HG03039 (cell line): ENCODE results near the gene NRIP1.
"Not testable (repeated sequence)": the region's sequence is repeated elsewhere in the genome, so short reads cannot be mapped to it uniquely, and the experiment has no call there.

Source experiments
- ATAC-seq: cut with Tn5 transposase; IDR thresholded peaks from one replicate; pipeline ENCODE4 v1.9.1; 2021; ENCODE audit warnings: mild to moderate bottlenecking, moderate library complexity; ENCODE audit not compliant: unreplicated experiment

The NRIP1 gene

DNA sequence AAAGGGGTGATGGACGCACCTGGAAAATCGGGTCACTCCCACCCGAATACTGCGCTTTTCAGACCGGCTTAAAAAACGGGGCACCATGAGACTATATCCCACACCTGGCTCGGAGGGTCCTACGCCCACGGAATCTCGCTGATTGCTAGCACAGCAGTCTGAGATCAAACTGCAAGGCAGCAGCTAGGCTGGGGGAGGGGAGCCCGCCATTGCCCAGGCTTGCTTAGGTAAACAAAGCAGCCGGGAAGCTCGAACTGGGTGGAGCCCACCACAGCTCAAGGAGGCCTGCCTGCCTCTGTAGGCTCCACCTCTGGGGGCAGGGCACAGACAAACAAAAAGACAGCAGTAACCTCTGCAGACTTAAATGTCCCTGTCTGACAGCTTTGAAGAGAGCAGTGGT, 137.5 kb downstream of the NRIP1 start:
- not testable (repeated sequence) for ATAC-seq

DNA sequence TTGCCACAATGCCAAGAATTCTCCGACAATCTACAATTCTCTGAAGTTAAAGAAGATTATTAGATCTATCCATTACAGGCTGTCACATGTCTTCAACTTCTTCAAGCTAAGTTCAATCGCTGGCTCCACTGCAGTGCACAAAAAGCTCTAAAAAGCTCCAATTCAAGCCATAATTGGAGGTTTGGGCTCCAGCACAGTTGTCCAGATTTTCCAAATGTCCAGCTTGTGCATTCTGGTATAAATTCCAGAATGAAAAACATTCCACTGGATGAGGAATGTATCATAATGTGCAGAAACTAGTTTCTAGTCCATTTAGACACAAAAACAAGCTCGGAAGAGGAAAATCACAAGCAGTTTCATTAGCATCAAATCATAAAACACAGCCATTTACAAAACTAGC, 138.6 kb downstream of the NRIP1 start:
- ATAC-seq, result no peak

DNA sequence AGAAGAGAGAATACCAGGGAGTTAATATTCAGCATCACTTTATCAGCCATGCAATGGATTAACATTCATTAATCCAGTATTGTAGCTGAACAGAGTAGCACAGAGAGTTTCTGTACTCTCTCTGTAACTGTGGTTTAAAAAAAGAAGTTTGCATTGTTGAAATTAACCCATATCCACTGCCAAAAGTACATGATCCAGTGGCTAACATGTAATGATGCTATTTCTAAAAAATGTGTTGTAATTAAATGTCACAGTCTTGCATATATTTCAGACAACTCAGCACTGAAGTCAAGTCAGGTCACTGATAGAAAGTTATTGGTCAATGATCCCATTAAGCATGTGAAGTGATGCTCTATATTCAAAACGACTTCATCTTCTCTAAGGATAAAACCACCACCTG, 141.3 kb downstream of the NRIP1 start:
- ATAC-seq, result no peak

DNA sequence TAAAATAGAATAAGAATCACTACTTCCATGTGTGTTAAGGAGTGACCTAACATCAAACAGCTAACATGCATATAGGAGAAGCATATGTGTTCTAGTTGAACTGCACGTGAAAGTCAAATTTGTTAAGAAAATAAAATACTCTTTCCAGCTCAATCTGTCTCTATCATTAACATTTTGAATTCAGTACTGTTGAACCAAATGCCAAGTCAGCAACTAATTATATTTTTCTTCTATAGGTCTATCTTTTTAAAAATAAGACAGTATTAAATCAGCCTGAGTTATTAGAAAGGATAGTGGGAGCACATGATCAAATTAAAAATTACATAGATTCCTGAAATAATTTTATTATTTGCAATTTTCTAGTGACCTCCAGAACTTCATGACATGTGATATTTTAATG, 141.8 kb downstream of the NRIP1 start:
- no peak for ATAC-seq

DNA sequence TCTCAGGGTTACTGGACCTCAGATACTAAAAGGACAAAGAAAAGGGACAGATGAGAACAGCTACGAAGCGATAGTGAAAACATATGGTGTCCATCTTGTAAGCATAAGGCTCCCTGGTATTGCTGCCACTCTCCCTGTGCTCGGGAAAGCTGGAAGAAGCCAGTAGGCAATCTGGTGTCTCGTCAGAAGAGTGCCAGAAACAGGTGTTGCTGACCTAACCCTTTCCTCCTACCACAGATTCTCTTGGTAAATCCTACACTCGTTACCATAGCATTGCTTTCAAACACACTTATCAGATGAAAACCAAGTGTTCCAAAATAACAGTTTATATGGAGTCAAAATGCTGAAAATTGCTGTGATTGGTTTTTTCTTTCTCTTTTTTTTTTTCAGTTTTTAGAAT, 146.3 kb downstream of the NRIP1 start:
- no peak for ATAC-seq

DNA sequence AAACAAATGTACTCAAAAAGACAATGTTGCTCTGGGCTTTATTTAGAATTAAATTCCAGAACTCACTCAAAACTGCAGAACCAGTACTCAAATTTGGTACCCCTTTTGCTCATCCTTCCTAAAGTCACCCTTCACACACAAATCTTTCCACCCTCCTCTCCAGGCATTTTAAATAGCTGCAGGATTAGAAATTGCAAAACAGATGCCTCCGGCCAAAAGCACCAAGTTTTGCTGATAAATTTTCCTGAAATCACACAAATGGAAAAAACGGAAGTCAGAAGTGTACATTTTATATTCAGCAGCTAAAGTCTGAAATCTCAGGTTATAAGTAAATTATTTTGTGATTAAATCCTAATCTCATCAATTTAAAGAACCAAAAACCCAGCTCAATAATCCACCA, 147.0 kb downstream of the NRIP1 start:
- no peak for ATAC-seq

DNA sequence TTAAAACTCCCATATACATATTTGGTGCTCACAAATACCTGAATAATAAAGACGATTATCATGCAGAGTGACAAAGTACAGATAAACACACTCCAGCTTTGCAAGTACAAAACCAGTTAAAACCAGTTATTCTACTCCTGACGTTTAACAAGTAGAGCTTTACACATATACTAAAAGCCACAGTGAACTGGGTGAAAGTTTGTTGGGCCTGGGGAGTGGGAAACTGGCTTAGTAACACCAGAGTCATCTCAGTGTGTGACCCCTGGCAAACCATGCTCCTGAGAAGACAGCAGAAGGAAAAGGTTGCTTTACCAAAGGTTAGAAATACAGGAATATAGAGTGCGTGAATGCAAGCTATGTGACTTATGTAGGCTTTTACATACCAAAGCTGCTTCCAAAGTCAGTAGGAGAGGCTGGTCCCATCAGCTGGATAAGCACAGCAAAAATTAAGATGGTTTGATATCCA, 148.1 kb downstream of the NRIP1 start:
- ATAC-seq, result no peak

DNA sequence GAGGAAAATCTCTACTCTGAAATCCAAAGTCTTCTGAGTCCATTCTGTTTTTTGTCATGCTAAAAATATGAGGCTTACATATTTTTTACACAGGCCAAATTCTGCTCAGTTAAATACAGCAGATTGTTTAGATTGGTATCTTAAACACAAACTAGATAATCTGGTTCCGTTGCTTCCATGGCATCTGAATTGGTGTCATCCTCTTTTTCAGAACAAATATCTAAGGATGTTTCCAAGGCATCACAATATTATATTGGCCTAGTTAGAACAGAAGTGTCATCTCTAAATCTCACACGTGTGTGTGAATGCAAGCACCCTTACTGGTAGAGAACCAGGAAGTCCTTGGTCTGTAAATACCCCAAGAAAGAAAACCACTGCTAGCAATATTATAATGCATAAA, 151.2 kb downstream of the NRIP1 start:
- ATAC-seq, result no peak

DNA sequence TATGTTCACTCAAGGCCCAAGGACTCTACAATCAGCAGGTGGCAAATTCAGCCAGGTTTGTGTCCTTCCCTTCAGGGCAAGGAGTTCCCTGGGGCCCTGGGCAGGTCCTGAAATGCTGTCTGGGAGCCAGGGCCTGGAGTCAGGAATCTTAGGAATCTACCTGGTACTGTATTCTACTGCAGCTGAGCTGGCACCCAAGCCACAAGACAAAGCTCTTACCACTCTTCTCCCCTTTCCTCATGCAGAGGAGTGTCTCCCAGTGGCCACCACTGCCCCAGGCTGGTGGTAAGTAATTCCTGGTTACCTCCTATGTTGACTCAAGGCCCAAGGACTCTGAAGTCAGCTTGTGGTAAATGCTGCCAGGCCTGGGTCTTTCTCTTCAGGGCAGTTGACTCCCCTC, 153.4 kb downstream of the NRIP1 start:
- no peak for ATAC-seq
